Skeletal muscle satellite cell (primary cell): ENCODE data around the gene LTA4H.

Experiments
- H3K27me3 ChIP-seq: 2 replicates; pipeline ENCODE4 v1.7.0; 2013; ENCODE audit warnings: low read length; ENCODE audit not compliant: control insufficient read depth, insufficient read depth
- H3K36me3 ChIP-seq: 2 replicates; pipeline ENCODE4 v1.7.0; 2013; ENCODE audit warnings: mild to moderate bottlenecking, control low read depth, low read length; ENCODE audit not compliant: insufficient read depth
- H3K4me1 ChIP-seq: 2 replicates; pipeline ENCODE4 v1.7.0; 2013; ENCODE audit warnings: low read length; ENCODE audit not compliant: control insufficient read depth, insufficient read depth
- H3K4me2 ChIP-seq: 2 replicates; pipeline ENCODE4 v1.7.0; 2013; ENCODE audit warnings: mild to moderate bottlenecking, low read length
- H3K4me3 ChIP-seq: 2 replicates; pipeline ENCODE4 v1.7.0; 2013; ENCODE audit warnings: low read length
- H3K9ac ChIP-seq: 2 replicates; pipeline ENCODE4 v1.7.0; 2013; ENCODE audit warnings: mild to moderate bottlenecking, low read depth, low read length, moderate library complexity
- H3K9me3 ChIP-seq: replicated peaks from 2 replicates; pipeline ENCODE4 v1.7.0; 2013; ENCODE audit warnings: mild to moderate bottlenecking, control low read depth, low read length

Gene LTA4H

DNA sequence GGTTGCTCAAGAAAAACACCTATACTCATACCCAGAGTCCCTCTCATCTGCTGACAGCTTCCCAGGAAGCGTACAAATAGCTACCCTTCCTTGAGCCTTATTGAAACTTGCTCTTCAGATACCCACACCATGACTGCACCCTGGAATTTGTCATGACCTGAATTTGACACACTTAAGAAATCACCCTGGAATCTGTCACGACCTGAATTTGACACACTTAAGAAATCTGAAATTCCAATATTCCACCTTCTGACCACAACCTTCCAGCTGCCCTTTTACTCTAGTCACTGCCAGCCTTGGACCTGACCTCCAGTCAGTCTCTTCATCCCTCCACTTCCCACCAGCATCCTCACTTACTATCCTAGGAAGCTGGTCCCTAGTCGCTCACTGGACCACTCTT, 38.1 kb downstream of the LTA4H start:
- Histone ChIP-seq H3K4me1 (no peaks in the 10 kb centered on the region), H3K4me2 (no peak overlapping the region), H3K9ac (no peak overlapping the region)

GRCh38 chr12:95996034-95996658, 39.2 kb downstream of the LTA4H start, which contains the start of gene HAL:
HAL (minus strand) TSS chr12:95996344; CDS start chr12:95995910, 434 bp downstream.
- Histone ChIP-seq H3K4me3 (no peak within 1 kb of the TSS), H3K36me3 (no peaks in the 10 kb centered on the region), H3K4me1 (no peaks in the 10 kb centered on the region), H3K9me3 (no peaks in the 10 kb centered on the region), H3K27me3 (peaks cover 16% of the 10 kb centered on the region), H3K4me2 (no peak within 1 kb of the TSS), H3K9ac (no peak within 1 kb of the TSS)

More for the DNA sequence above, 38.1 kb downstream of the LTA4H start:
- H3K4me3 ChIP-seq: no peak overlapping the region
- H3K36me3 ChIP-seq: peaks cover 2% of the 10 kb centered on the region
- H3K27me3 ChIP-seq: peaks cover 10% of the 10 kb centered on the region
- H3K9me3 ChIP-seq: no peaks in the 10 kb centered on the region

- peaks cover 17% of the 10 kb centered on the region for H3K27me3 ChIP-seq
- H3K36me3 ChIP-seq: no peaks in the 10 kb centered on the region
- no peak overlapping the region for H3K4me2 ChIP-seq
- no peaks in the 10 kb centered on the region for H3K9me3 ChIP-seq
- no peak overlapping the region for H3K4me3 ChIP-seq
- H3K9ac ChIP-seq: no peak overlapping the region
- H3K4me1 ChIP-seq: no peaks in the 10 kb centered on the region
Observed at GRCh38 chr12:95995238-95996031, 40.0 kb downstream of the LTA4H start.

DNA sequence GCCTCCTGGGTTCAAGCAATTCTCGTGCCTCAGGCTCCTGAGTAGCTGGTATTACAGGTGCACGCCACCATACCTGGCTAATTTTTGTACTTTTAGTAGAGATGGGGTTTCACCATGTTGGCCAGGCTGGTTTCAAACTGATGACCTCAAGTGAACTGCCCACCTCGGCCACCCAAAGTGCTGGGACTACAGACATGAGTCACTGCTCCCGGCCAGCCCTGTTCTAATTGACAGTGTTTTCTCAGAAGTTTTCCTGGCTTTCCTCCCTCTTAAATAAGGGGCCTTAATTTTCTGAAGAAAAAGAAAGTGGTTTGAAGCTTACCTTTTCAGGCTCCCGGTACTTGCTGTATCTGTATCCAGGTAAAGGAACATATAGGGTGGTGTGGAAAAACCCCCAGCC, 40.9 kb downstream of the LTA4H start:
- Histone ChIP-seq H3K36me3 (no peaks in the 10 kb centered on the region), H3K4me2 (no peak overlapping the region), H3K27me3 (peaks cover 26% of the 10 kb centered on the region), H3K4me3 (no peak overlapping the region), H3K9me3 (no peaks in the 10 kb centered on the region), H3K4me1 (no peaks in the 10 kb centered on the region), H3K9ac (no peak overlapping the region)

DNA sequence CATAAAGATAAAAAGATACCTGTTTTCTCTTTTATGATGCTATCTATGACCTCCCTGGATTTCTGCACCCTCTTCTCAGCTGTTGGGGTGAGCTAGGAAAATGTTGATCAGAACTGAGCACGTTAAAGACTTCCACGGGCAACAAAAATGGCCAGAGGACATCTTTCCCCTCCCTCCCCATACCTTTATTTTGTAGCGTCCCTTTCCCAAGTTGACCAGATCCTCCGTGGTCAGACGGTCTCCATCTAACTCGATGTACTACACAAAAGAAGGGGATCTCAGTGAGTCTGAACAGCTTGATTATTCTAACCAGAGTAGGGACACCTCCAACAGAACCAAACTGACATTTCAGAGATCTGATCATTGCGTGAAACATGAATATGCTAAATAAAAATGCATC, 41.5 kb downstream of the LTA4H start:
- H3K4me1 ChIP-seq: no peaks in the 10 kb centered on the region
- H3K4me2 ChIP-seq: no peak overlapping the region
- H3K9ac ChIP-seq: no peak overlapping the region

DNA sequence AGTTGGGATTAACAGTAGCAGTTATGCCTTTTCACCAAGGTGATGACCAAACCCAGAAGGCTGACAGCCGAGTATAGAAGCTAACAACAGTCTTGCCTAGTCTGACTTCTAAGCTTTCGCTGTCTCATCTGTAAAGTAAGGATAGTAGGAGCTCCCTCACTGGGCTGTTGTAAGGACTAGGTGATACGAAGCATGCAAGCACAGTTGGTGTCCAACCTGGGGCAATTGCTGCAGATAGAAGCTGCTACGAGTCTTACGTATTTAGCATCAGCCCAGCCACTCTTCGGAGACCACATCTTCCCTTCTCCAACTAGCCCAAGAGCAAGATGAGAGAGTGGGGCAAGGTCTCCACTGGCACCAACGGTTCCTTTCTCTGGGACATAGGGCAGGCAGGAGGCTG, 45.3 kb downstream of the LTA4H start:
- H3K36me3 ChIP-seq: no peaks in the 10 kb centered on the region
- no peak overlapping the region for H3K9ac ChIP-seq
- no peaks in the 10 kb centered on the region for H3K4me1 ChIP-seq
- no peak overlapping the region for H3K4me2 ChIP-seq
- H3K4me3 ChIP-seq: no peak overlapping the region
- H3K9me3 ChIP-seq: no peaks in the 10 kb centered on the region
- peaks cover 35% of the 10 kb centered on the region for H3K27me3 ChIP-seq

More for the DNA sequence above, 41.5 kb downstream of the LTA4H start:
- Histone ChIP-seq H3K36me3 (no peaks in the 10 kb centered on the region), H3K27me3 (peaks cover 29% of the 10 kb centered on the region), H3K4me3 (no peak overlapping the region), H3K9me3 (no peaks in the 10 kb centered on the region)

- no peaks in the 10 kb centered on the region for H3K9me3 ChIP-seq
- no peak overlapping the region for H3K4me3 ChIP-seq
- H3K9ac ChIP-seq: no peak overlapping the region
- peaks cover 35% of the 10 kb centered on the region for H3K27me3 ChIP-seq
- no peaks in the 10 kb centered on the region for H3K4me1 ChIP-seq
- H3K36me3 ChIP-seq: no peaks in the 10 kb centered on the region
- H3K4me2 ChIP-seq: no peak overlapping the region
Observed at GRCh38 chr12:95989504-95990123, 45.8 kb downstream of the LTA4H start.

- no peak overlapping the region for H3K4me2 ChIP-seq
- no peak overlapping the region for H3K9ac ChIP-seq
- no peaks in the 10 kb centered on the region for H3K4me1 ChIP-seq
- no peak overlapping the region for H3K4me3 ChIP-seq
- no peaks in the 10 kb centered on the region for H3K36me3 ChIP-seq
- peaks cover 32% of the 10 kb centered on the region for H3K27me3 ChIP-seq
- H3K9me3 ChIP-seq: no peaks in the 10 kb centered on the region
Observed at GRCh38 chr12:95988506-95989275, 46.7 kb downstream of the LTA4H start.

GRCh38 chr12:95986635-95987570, 48.5 kb downstream of the LTA4H start:
- H3K4me1 ChIP-seq: no peaks in the 10 kb centered on the region
- no peaks in the 10 kb centered on the region for H3K36me3 ChIP-seq
- H3K4me3 ChIP-seq: no peak overlapping the region
- no peak overlapping the region for H3K9ac ChIP-seq
- peaks cover 20% of the 10 kb centered on the region for H3K27me3 ChIP-seq
- no peak overlapping the region for H3K4me2 ChIP-seq
- H3K9me3 ChIP-seq: no peaks in the 10 kb centered on the region

DNA sequence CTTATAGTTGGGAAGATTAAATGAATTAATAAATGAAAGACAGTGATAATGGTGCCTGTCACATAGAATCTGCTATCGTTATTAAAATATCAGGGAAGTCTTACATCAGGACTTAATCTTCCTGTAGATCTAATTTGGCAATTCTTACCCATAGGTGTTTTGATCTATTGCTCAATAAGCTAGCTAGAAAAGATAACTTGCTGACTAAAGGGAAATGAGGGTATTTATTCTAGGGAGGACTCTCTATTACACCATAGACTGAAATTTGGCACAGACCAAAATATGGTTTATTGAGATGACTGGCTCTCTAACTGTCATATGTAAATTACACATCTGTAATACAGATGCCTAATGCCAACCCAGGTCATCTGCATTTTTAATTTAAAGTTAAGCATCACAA, 50.7 kb downstream of the LTA4H start:
- Histone ChIP-seq H3K36me3 (no peaks in the 10 kb centered on the region), H3K4me2 (no peak overlapping the region), H3K9me3 (no peaks in the 10 kb centered on the region), H3K4me3 (no peak overlapping the region), H3K4me1 (no peaks in the 10 kb centered on the region), H3K27me3 (peaks cover 10% of the 10 kb centered on the region), H3K9ac (no peak overlapping the region)
